Thoracic aorta (tissue), 2 donors: ENCODE data around the gene TRAK1. TPM values are rescaled to one million over a fixed set of nuclear protein-coding genes. Genes with fewer than 3 reads are reported as not detected.
A peak's percentile ranks its signal among the peaks of the same experiment; 100 is the strongest.

Experiments used
- ATAC-seq: fragments of 150-250 bp; one replicate; pipeline ENCODE4 v1.8.0; 2017; ENCODE audit warnings: low read depth; ENCODE audit not compliant: insufficient number of reproducible peaks, low FRiP score
- DNase-seq: peaks from one replicate; pipeline ENCODE4 v3.0.0-alpha.2; 2020; ENCODE audit warnings: low spot score
- H3K27ac ChIP-seq, 2 donors: fragments of 200-600 bp; sonication (generic); 1 replicate in 1 of 2; 2 replicates in 1 of 2; pipeline ENCODE4 v1.5.1; 2016; ENCODE audit warnings: mild to moderate bottlenecking in 2 of 2, moderate library complexity in 2 of 2
- H3K27me3 ChIP-seq: fragments of 200-600 bp; sonication (generic); replicated peaks from 2 replicates; pipeline ENCODE4 v1.6.0; 2016; ENCODE audit warnings: mild to moderate bottlenecking; ENCODE audit not compliant: insufficient read depth
- H3K36me3 ChIP-seq: fragments of 200-600 bp; sonication (generic); one replicate; pipeline ENCODE4 v1.5.1; 2016
- H3K4me1 ChIP-seq, 2 donors: fragments of 200-600 bp; sonication (generic); 1 replicate in 1 of 2; 2 replicates in 1 of 2; pipeline versions ENCODE4 v1.5.1 to v1.6.0; 2016; ENCODE audit warnings: low read depth in 2 of 2, mild to moderate bottlenecking in 1 of 2; ENCODE audit not compliant: control insufficient read depth in 1 of 2
- H3K4me3 ChIP-seq: fragments of 200-600 bp; sonication (generic); 2 replicates; pipeline ENCODE4 v1.5.1; 2016; ENCODE audit warnings: mild to moderate bottlenecking
- H3K9me3 ChIP-seq: fragments of 200-600 bp; sonication (generic); 2 replicates; pipeline ENCODE4 v1.5.1; 2016
- CTCF ChIP-seq: fragments of 200-600 bp; sonication (generic); IDR thresholded peaks from one replicate; pipeline ENCODE4 v1.5.1; 2019; ENCODE audit warnings: antibody characterized with exemption
- total RNA-seq, 2 donors: library from RNA; depleted of rRNA; stranded (reverse); fragments of >200 nt; gene quantifications; one replicate each; pipeline versions ENCODE4 v1.1.0 to v1.2.3, GENCODE V29; 2016

The TRAK1 gene
- total RNA-seq, 2 donors from 2014 or later, result 35.1 to 36.0 TPM

GRCh38 chr3:42055291-42055690, 35.9 kb upstream of the TRAK1 start:
- Histone ChIP-seq H3K4me1 (peaks cover 16 to 34% of the 10 kb centered on the region in 2 donors), H3K27ac (no peak overlapping the region), H3K27me3 (no peaks in the 10 kb centered on the region), H3K4me3 (no peak overlapping the region), H3K36me3 (no peaks in the 10 kb centered on the region), H3K9me3 (no peaks in the 10 kb centered on the region)
- DNase-seq (no peak), ATAC-seq (no peak)
- no peak for TF ChIP-seq CTCF

GRCh38 chr3:42056840-42057239, 34.3 kb upstream of the TRAK1 start:
- no peaks in the 10 kb centered on the region for H3K36me3 ChIP-seq
- H3K27me3 ChIP-seq, result no peaks in the 10 kb centered on the region
- no peak overlapping the region for H3K4me3 ChIP-seq
- DNase-seq, result no peak
- TF ChIP-seq CTCF, result no peak
- H3K9me3 ChIP-seq, result no peaks in the 10 kb centered on the region
- H3K4me1 ChIP-seq, result peaks cover 16 to 38% of the 10 kb centered on the region in 2 donors
- no peak for ATAC-seq
- no peak overlapping the region for H3K27ac ChIP-seq

GRCh38 chr3:42057561-42058211, 33.5 kb upstream of the TRAK1 start:
- Histone ChIP-seq H3K36me3 (no peaks in the 10 kb centered on the region), H3K27me3 (no peaks in the 10 kb centered on the region), H3K4me3 (no peak overlapping the region), H3K4me1 (peaks cover 15 to 38% of the 10 kb centered on the region in 2 donors), H3K27ac (no peak overlapping the region), H3K9me3 (no peaks in the 10 kb centered on the region)
- no peak for DNase-seq
- TF ChIP-seq CTCF, result no peak
- no peak for ATAC-seq

GRCh38 chr3:42061025-42061712, 30.0 kb upstream of the TRAK1 start:
- no peaks in the 10 kb centered on the region for H3K27me3 ChIP-seq
- H3K27ac ChIP-seq, result peak overlapping the region; percentile 79 to 83
- peak; percentile 19 for ATAC-seq
- TF ChIP-seq CTCF, result no peak
- H3K4me1 ChIP-seq, result peaks cover 17 to 34% of the 10 kb centered on the region in 2 donors
- H3K36me3 ChIP-seq, result no peaks in the 10 kb centered on the region
- peak overlapping the region; percentile 49 for H3K4me3 ChIP-seq
- H3K9me3 ChIP-seq, result no peaks in the 10 kb centered on the region
- DNase-seq, result no peak

GRCh38 chr3:42061713-42062380, 29.3 kb upstream of the TRAK1 start:
- Histone ChIP-seq H3K27ac (peak overlapping the region; percentile 79 to 83), H3K27me3 (no peaks in the 10 kb centered on the region), H3K4me3 (peak overlapping the region; percentile 49), H3K9me3 (no peaks in the 10 kb centered on the region), H3K4me1 (peaks cover 24 to 40% of the 10 kb centered on the region in 2 donors), H3K36me3 (no peaks in the 10 kb centered on the region)
- ATAC-seq (peak; percentile 78), DNase-seq (peak; percentile 65)
- TF ChIP-seq CTCF, result no peak
